ENCODE data around the gene ZNF385C. TPM values are rescaled to one million over a fixed set of nuclear protein-coding genes. Genes with fewer than 3 reads are reported as not detected.

Gene ZNF385C
- polyA plus RNA-seq, 1 donor (not counting 4 experiments of a cell fraction or from before 2014, with no cell fraction given), result 0.09 TPM

DNA sequence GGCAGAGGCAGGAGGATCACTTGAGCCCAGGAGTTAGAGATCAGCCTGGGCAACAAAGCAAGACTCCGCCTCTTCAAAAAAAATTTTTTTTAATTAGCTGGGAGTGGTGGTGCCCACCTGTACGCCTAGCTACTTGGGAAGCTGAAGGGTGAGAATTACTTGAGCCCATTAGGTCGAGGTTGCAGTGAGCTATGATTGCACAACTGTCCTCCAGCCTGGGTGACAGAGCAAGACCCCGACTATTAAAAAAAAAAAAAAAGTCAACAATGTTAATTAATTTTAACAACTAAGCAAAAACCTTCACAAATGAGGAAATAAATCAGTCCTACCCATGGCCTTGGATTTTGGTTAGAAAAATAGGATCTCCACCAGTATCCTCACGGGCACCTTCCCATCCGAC lies 8.9 kb upstream of the ZNF385C start:
- H3K4me1 ChIP-seq (ENCODE audit: control insufficient read depth, extremely low read depth, insufficient read depth, low read length), result peaks cover 17% of the 10 kb centered on the region
- H3K79me2 ChIP-seq (ENCODE audit: control insufficient read depth, insufficient read depth, low read length), result no peaks in the 10 kb centered on the region
- H3K9ac ChIP-seq (ENCODE audit: control insufficient read depth, extremely low read depth, insufficient read depth, low read length), result no peak overlapping the region
- dilution Hi-C loops (cut with MboI; ENCODE audit: extremely low pct_ligation_motif_present, low sequenced_read_pairs), result no loop called here
- no peaks in the 10 kb centered on the region for H4K20me1 ChIP-seq (ENCODE audit: control insufficient read depth, extremely low read depth, insufficient read depth, low read length)
- no peak overlapping the region for H2AFZ ChIP-seq (ENCODE audit: control insufficient read depth, low read length)
- no peak overlapping the region for H3K27ac ChIP-seq (ENCODE audit: control insufficient read depth, insufficient read depth, low read length)
- peak overlapping the region; percentile 58 for H3K4me2 ChIP-seq (ENCODE audit: control insufficient read depth, extremely low read depth, insufficient read depth, low read depth, low read length)
- FAIRE-seq (no peak), DNase-seq (ENCODE audit: low read depth, low spot score) (no peak)
- peaks cover 0 to 6% of the 10 kb centered on the region in 2 experiments for H3K36me3 ChIP-seq (ENCODE audit: control insufficient read depth in 2 of 2, extremely low read depth in 1 of 2, insufficient read depth in 2 of 2, low read length in 2 of 2)
- H3K9me3 ChIP-seq (ENCODE audit: control insufficient read depth, low read depth, low read length), result no peaks in the 10 kb centered on the region
- H3K27me3 ChIP-seq (ENCODE audit: control insufficient read depth, extremely low read depth, insufficient read depth, low read length), result no peaks in the 10 kb centered on the region
- H3K4me3 ChIP-seq (ENCODE audit: control insufficient read depth in 2 of 3, extremely low read depth in 1 of 3, insufficient read depth in 2 of 3, low read depth in 1 of 3, low read length in 3 of 3), result no peak overlapping the region
- H3K9me1 ChIP-seq (ENCODE audit: control insufficient read depth, extremely low read depth, insufficient read depth, low read length), result no peaks in the 10 kb centered on the region
- TF ChIP-seq EZH2 (IDR thresholded peaks at IDR 0.05; ENCODE audit: low read length) (no peak), CTCF (optimal IDR thresholded peaks at IDR 0.05 in 1 of 3, IDR thresholded peaks at IDR 0.05 in 1 of 3, conservative IDR thresholded peaks at IDR 0.05 in 1 of 3; ENCODE audit: extremely low read depth in 1 of 3, insufficient read depth in 2 of 3, low read length in 3 of 3) (no peak)

DNA sequence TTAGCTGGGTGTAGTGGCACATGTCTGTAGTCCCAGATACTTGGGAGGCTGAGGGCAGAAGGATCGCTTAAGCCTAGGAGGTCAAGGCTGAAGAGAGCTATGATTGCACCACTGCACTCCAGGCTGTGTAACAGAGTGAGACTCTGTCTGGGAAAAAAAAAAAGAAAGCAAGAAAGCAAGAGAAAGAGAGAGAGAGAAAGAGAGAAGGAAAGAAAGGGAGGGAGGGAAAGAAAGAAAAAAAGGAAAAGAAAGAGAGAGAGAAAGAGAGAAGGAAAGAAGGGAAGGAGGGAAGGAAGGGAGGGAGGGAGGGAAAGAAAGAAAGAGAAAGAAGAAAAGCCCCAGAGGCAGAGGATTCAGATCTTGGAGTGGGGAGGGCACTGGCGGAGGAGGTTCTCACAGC lies 7.7 kb upstream of the ZNF385C start:
- H3K9me1 ChIP-seq (ENCODE audit: control insufficient read depth, extremely low read depth, insufficient read depth, low read length), result no peaks in the 10 kb centered on the region
- dilution Hi-C loops (cut with MboI; ENCODE audit: extremely low pct_ligation_motif_present, low sequenced_read_pairs), result no loop called here
- FAIRE-seq (no peak), DNase-seq (ENCODE audit: low read depth, low spot score) (no peak)
- H3K4me1 ChIP-seq (ENCODE audit: control insufficient read depth, extremely low read depth, insufficient read depth, low read length), result peaks cover 8% of the 10 kb centered on the region
- no peaks in the 10 kb centered on the region for H3K79me2 ChIP-seq (ENCODE audit: control insufficient read depth, insufficient read depth, low read length)
- H3K4me2 ChIP-seq (ENCODE audit: control insufficient read depth, extremely low read depth, insufficient read depth, low read depth, low read length), result no peak overlapping the region
- no peak for TF ChIP-seq CTCF (optimal IDR thresholded peaks at IDR 0.05 in 1 of 3, IDR thresholded peaks at IDR 0.05 in 1 of 3, conservative IDR thresholded peaks at IDR 0.05 in 1 of 3; ENCODE audit: extremely low read depth in 1 of 3, insufficient read depth in 2 of 3, low read length in 3 of 3)
- TF ChIP-seq EZH2 (IDR thresholded peaks at IDR 0.05; ENCODE audit: low read length), result no peak
- no peak overlapping the region for H3K4me3 ChIP-seq (ENCODE audit: control insufficient read depth in 2 of 3, extremely low read depth in 1 of 3, insufficient read depth in 2 of 3, low read depth in 1 of 3, low read length in 3 of 3)
- no peaks in the 10 kb centered on the region for H3K9me3 ChIP-seq (ENCODE audit: control insufficient read depth, low read depth, low read length)
- H3K36me3 ChIP-seq (ENCODE audit: control insufficient read depth in 2 of 2, extremely low read depth in 1 of 2, insufficient read depth in 2 of 2, low read length in 2 of 2), result peaks cover 0 to 6% of the 10 kb centered on the region in 2 experiments
- H3K9ac ChIP-seq (ENCODE audit: control insufficient read depth, extremely low read depth, insufficient read depth, low read length), result no peak overlapping the region
- H4K20me1 ChIP-seq (ENCODE audit: control insufficient read depth, extremely low read depth, insufficient read depth, low read length), result no peaks in the 10 kb centered on the region
- no peaks in the 10 kb centered on the region for H3K27me3 ChIP-seq (ENCODE audit: control insufficient read depth, extremely low read depth, insufficient read depth, low read length)
- H2AFZ ChIP-seq (ENCODE audit: control insufficient read depth, low read length), result no peak overlapping the region
- no peak overlapping the region for H3K27ac ChIP-seq (ENCODE audit: control insufficient read depth, insufficient read depth, low read length)
